Tibial nerve (tissue), 4 donors: ENCODE measurements around the gene RPL6.

Experiments
- EP300 ChIP-seq, 2 donors: sonication (generic); formaldehyde crosslinking; IDR thresholded peaks; one replicate each; pipeline ENCODE4 v1.6.1; 2017; ENCODE audit warnings: antibody characterized with exemption in 2 of 2, mild to moderate bottlenecking in 1 of 2
- POLR2A ChIP-seq, 2 donors: fragments of 450-650 bp; IDR thresholded peaks; one replicate each; pipeline ENCODE4 v1.6.1; 2017; ENCODE audit warnings: antibody characterized with exemption in 2 of 2, mild to moderate bottlenecking in 2 of 2, moderate library complexity in 2 of 2
- TF ChIP-seq, protein P1 (sequence below), 5 experiments: fragments of 200-600 bp in 3 of 5; fragments of 450-650 bp in 2 of 5; sonication (generic) in 3 of 5; IDR thresholded peaks; one replicate each; pipeline ENCODE4 v1.5.1; 2016 to 2019; ENCODE audit warnings: antibody characterized with exemption in 5 of 5, mild to moderate bottlenecking in 3 of 5, moderate library complexity in 2 of 5

- TF ChIP-seq POLR2A (IDR thresholded peaks at IDR 0.05) (no peak), EP300 (IDR thresholded peaks at IDR 0.05) (no peak)
- TF ChIP-seq, protein P1, sequence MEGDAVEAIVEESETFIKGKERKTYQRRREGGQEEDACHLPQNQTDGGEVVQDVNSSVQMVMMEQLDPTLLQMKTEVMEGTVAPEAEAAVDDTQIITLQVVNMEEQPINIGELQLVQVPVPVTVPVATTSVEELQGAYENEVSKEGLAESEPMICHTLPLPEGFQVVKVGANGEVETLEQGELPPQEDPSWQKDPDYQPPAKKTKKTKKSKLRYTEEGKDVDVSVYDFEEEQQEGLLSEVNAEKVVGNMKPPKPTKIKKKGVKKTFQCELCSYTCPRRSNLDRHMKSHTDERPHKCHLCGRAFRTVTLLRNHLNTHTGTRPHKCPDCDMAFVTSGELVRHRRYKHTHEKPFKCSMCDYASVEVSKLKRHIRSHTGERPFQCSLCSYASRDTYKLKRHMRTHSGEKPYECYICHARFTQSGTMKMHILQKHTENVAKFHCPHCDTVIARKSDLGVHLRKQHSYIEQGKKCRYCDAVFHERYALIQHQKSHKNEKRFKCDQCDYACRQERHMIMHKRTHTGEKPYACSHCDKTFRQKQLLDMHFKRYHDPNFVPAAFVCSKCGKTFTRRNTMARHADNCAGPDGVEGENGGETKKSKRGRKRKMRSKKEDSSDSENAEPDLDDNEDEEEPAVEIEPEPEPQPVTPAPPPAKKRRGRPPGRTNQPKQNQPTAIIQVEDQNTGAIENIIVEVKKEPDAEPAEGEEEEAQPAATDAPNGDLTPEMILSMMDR (IDR thresholded peaks at IDR 0.05), result no peak
Observed at GRCh38 chr12:112430929-112431328, 21.5 kb upstream of the RPL6 start.
